Thoracic aorta (tissue), 2 donors: ENCODE measurements around the gene JAG1. TPM values are rescaled to one million over a fixed set of nuclear protein-coding genes. Genes with fewer than 3 reads are reported as not detected.

Experiments used
- ATAC-seq: fragments of 150-250 bp; one replicate; pipeline ENCODE4 v1.8.0; 2017; ENCODE audit warnings: low read depth; ENCODE audit not compliant: insufficient number of reproducible peaks, low FRiP score
- DNase-seq: peaks from one replicate; pipeline ENCODE4 v3.0.0-alpha.2; 2020; ENCODE audit warnings: low spot score
- H3K27ac ChIP-seq, 2 donors: fragments of 200-600 bp; sonication (generic); 1 replicate in 1 of 2; 2 replicates in 1 of 2; pipeline ENCODE4 v1.5.1; 2016; ENCODE audit warnings: mild to moderate bottlenecking in 2 of 2, moderate library complexity in 2 of 2
- H3K27me3 ChIP-seq: fragments of 200-600 bp; sonication (generic); replicated peaks from 2 replicates; pipeline ENCODE4 v1.6.0; 2016; ENCODE audit warnings: mild to moderate bottlenecking; ENCODE audit not compliant: insufficient read depth
- H3K36me3 ChIP-seq: fragments of 200-600 bp; sonication (generic); one replicate; pipeline ENCODE4 v1.5.1; 2016
- H3K4me1 ChIP-seq, 2 donors: fragments of 200-600 bp; sonication (generic); 1 replicate in 1 of 2; 2 replicates in 1 of 2; pipeline versions ENCODE4 v1.5.1 to v1.6.0; 2016; ENCODE audit warnings: low read depth in 2 of 2, mild to moderate bottlenecking in 1 of 2; ENCODE audit not compliant: control insufficient read depth in 1 of 2
- H3K4me3 ChIP-seq: fragments of 200-600 bp; sonication (generic); 2 replicates; pipeline ENCODE4 v1.5.1; 2016; ENCODE audit warnings: mild to moderate bottlenecking
- H3K9me3 ChIP-seq: fragments of 200-600 bp; sonication (generic); 2 replicates; pipeline ENCODE4 v1.5.1; 2016
- CTCF ChIP-seq: fragments of 200-600 bp; sonication (generic); IDR thresholded peaks from one replicate; pipeline ENCODE4 v1.5.1; 2019; ENCODE audit warnings: antibody characterized with exemption
- total RNA-seq, 2 donors: library from RNA; depleted of rRNA; stranded (reverse); fragments of >200 nt; gene quantifications; one replicate each; pipeline versions ENCODE4 v1.1.0 to v1.2.3, GENCODE V29; 2016

JAG1 gene
- total RNA-seq, 2 donors from 2014 or later, result 237 to 253 TPM

DNA sequence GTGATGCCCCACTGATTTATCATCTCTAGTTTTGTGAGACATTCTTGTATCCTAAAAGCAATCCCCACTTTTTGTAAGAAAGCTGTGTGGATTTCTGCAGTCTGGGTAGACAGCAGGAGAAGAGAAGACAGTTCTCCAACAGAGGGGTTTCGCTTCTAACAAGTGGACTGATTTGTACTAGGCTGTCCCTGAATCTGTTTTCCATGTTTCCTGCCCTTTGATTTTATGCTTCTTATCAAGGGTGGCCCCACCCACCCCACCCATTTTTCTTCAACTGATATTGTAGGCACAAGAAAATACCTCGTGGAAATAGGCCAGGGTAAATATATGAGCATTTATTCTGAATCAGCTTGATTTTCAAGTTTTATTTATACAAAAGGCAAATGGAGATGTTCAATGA, 25.7 kb upstream of the JAG1 start:
- Histone ChIP-seq H3K27me3 (no peaks in the 10 kb centered on the region), H3K9me3 (no peaks in the 10 kb centered on the region), H3K36me3 (no peaks in the 10 kb centered on the region), H3K4me1 (peaks cover 0 to 4% of the 10 kb centered on the region in 2 donors), H3K27ac (no peak overlapping the region), H3K4me3 (no peak overlapping the region)
- no peak for TF ChIP-seq CTCF
- DNase-seq (no peak), ATAC-seq (no peak)

DNA sequence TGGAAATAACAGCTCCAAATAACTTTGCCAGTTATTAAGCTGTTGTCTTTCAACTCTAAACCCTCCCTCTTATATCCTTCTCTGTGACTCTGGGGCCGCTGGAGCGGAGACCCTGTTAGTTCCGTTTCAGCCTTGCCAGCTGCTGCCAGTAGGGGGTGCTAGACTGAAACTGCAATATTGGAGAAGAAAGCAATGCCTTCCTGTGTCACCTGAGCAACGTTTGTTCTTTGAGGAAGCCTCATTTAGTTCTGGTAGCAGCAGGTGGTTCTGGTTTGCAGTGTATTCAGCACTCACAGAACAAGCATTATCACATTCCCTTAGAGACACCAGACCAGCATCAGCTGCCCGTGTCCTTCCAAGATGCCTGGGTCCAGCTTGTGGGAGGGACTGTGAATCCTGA, 22.9 kb upstream of the JAG1 start:
- no peak for DNase-seq
- no peak for ATAC-seq
- Histone ChIP-seq H3K27me3 (no peaks in the 10 kb centered on the region), H3K27ac (no peak overlapping the region), H3K4me1 (peaks cover 0 to 4% of the 10 kb centered on the region in 2 donors), H3K36me3 (no peaks in the 10 kb centered on the region), H3K9me3 (no peaks in the 10 kb centered on the region), H3K4me3 (no peak overlapping the region)
- peak; percentile 25 for TF ChIP-seq CTCF

DNA sequence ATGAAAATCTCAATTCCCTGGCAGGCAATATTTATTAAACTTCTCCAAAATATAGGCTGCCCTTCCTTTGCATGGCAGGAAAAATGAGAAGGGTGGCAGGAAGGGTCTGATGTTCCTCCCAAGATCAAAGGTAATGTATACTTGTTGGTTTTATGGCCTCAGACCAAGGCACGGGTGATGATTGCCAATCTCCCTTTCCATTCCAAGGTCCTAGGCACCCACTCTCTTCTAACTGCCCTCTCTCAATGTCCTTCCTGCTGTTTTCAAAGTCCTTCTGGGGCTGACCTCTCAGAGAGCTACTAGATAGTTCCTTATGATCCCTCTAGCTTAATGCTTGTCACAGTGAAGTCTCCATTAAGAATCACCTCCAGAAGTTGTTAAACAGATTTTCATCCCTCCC, 15.6 kb upstream of the JAG1 start:
- H3K36me3 ChIP-seq, result no peaks in the 10 kb centered on the region
- H3K27ac ChIP-seq, result no peak overlapping the region
- H3K4me3 ChIP-seq, result no peak overlapping the region
- no peak for TF ChIP-seq CTCF
- no peaks in the 10 kb centered on the region for H3K4me1 ChIP-seq
- ATAC-seq (no peak), DNase-seq (no peak)
- H3K27me3 ChIP-seq, result no peaks in the 10 kb centered on the region
- no peaks in the 10 kb centered on the region for H3K9me3 ChIP-seq

GRCh38 chr20:10687895-10688294, 14.1 kb upstream of the JAG1 start:
- Histone ChIP-seq H3K27me3 (no peaks in the 10 kb centered on the region), H3K36me3 (no peaks in the 10 kb centered on the region), H3K4me3 (no peak overlapping the region), H3K27ac (no peak overlapping the region), H3K4me1 (no peaks in the 10 kb centered on the region), H3K9me3 (no peaks in the 10 kb centered on the region)
- no peak for DNase-seq
- ATAC-seq, result no peak
- TF ChIP-seq CTCF, result no peak

GRCh38 chr20:10686356-10687133, 12.7 kb upstream of the JAG1 start:
- TF ChIP-seq CTCF, result no peak

More at GRCh38 chr20:10686356-10687133, 12.7 kb upstream of the JAG1 start:
- Histone ChIP-seq H3K4me3 (no peak overlapping the region), H3K4me1 (no peaks in the 10 kb centered on the region), H3K9me3 (no peaks in the 10 kb centered on the region), H3K36me3 (no peaks in the 10 kb centered on the region), H3K27ac (no peak overlapping the region), H3K27me3 (no peaks in the 10 kb centered on the region)
- ATAC-seq (no peak), DNase-seq (no peak)
